Chondrocyte (in vitro differentiated cells): ENCODE results near the gene CFB. TPM values are rescaled to one million over a fixed set of nuclear protein-coding genes. Genes with fewer than 3 reads are reported as not detected.
"Not testable (repeated sequence)": the region's sequence is repeated elsewhere in the genome, so short reads cannot be mapped to it uniquely, and the experiment has no call there.

Experiments used
- DNase-seq: peaks from one replicate; pipeline ENCODE4 v3.0.0; 2021; ENCODE audit warnings: mixed read lengths, low spot score
- H3K27ac Mint-ChIP-seq: one replicate; pipeline ENCODE4 v1.8.0; 2021; ENCODE audit warnings: mild to moderate bottlenecking, moderate library complexity, mixed read lengths; ENCODE audit not compliant: unreplicated experiment
- H3K27me3 Mint-ChIP-seq: 2 replicates; pipeline ENCODE4 v1.8.0; 2021; ENCODE audit warnings: low read depth, mixed read lengths
- H3K36me3 Mint-ChIP-seq: 2 replicates; pipeline ENCODE4 v1.8.0; 2021; ENCODE audit warnings: low read depth, mixed read lengths
- H3K4me1 Mint-ChIP-seq: 2 replicates; pipeline ENCODE4 v1.8.0; 2021; ENCODE audit warnings: low read depth, mild to moderate bottlenecking, mixed read lengths
- H3K4me3 Mint-ChIP-seq: one replicate; pipeline ENCODE4 v1.8.0; 2021; ENCODE audit warnings: mild to moderate bottlenecking, moderate library complexity, mixed read lengths; ENCODE audit not compliant: unreplicated experiment
- H3K9me3 Mint-ChIP-seq: 2 replicates; pipeline ENCODE4 v1.8.0; 2021; ENCODE audit warnings: low read depth, mixed read lengths
- total RNA-seq: library from RNA; stranded (reverse); gene quantifications from 3 replicates; pipeline ENCODE4 v1.2.1, GENCODE V29; 2021
- TF ChIP-seq, protein P1 (sequence below): fragments of 200-600 bp; sonication (generic); IDR thresholded peaks from 2 replicates; pipeline ENCODE4 v1.5.0; 2021; ENCODE audit warnings: antibody characterized with exemption, mild to moderate bottlenecking, moderate library complexity

The CFB gene
- total RNA-seq, 1 donor from 2014 or later, result 3.2 TPM

- H3K36me3 Mint-ChIP-seq, result no peaks in the 10 kb centered on the region
- no peaks in the 10 kb centered on the region for H3K4me1 Mint-ChIP-seq
- H3K4me3 Mint-ChIP-seq, result no peak within 1 kb of the TSS
- TF ChIP-seq, protein P1, sequence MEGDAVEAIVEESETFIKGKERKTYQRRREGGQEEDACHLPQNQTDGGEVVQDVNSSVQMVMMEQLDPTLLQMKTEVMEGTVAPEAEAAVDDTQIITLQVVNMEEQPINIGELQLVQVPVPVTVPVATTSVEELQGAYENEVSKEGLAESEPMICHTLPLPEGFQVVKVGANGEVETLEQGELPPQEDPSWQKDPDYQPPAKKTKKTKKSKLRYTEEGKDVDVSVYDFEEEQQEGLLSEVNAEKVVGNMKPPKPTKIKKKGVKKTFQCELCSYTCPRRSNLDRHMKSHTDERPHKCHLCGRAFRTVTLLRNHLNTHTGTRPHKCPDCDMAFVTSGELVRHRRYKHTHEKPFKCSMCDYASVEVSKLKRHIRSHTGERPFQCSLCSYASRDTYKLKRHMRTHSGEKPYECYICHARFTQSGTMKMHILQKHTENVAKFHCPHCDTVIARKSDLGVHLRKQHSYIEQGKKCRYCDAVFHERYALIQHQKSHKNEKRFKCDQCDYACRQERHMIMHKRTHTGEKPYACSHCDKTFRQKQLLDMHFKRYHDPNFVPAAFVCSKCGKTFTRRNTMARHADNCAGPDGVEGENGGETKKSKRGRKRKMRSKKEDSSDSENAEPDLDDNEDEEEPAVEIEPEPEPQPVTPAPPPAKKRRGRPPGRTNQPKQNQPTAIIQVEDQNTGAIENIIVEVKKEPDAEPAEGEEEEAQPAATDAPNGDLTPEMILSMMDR, result no peak
- DNase-seq, result no peak
- H3K9me3 Mint-ChIP-seq, result no peaks in the 10 kb centered on the region
- H3K27me3 Mint-ChIP-seq, result no peaks in the 10 kb centered on the region
- no peak within 1 kb of the TSS for H3K27ac Mint-ChIP-seq
Measured at GRCh38 chr6:31927242-31927862, 18.5 kb upstream of the CFB start, which contains the start of gene C2. C2 (plus strand) TSS chr6:31927717; CDS start chr6:31927753, 36 bp downstream.

- Mint-ChIP-seq H3K4me3 (no peak overlapping the region), H3K27ac (no peak overlapping the region), H3K27me3 (peaks cover 4% of the 10 kb centered on the region), H3K4me1 (no peaks in the 10 kb centered on the region), H3K36me3 (no peaks in the 10 kb centered on the region), H3K9me3 (no peaks in the 10 kb centered on the region)
- TF ChIP-seq, protein P1, result no peak
- DNase-seq, result no peak
Measured at GRCh38 chr6:31927863-31928671, 17.8 kb upstream of the CFB start.

DNA sequence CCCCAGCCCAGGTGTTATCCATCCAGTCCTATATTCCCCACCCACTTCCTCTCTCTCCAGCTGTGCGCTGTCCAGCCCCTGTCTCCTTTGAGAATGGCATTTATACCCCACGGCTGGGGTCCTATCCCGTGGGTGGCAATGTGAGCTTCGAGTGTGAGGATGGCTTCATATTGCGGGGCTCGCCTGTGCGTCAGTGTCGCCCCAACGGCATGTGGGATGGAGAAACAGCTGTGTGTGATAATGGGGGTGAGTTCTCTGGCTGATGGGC, 17.3 kb upstream of the CFB start:
- no peaks in the 10 kb centered on the region for H3K9me3 Mint-ChIP-seq
- no peak for DNase-seq
- no peak overlapping the region for H3K27ac Mint-ChIP-seq
- H3K4me3 Mint-ChIP-seq, result no peak overlapping the region
- H3K36me3 Mint-ChIP-seq, result no peaks in the 10 kb centered on the region
- H3K27me3 Mint-ChIP-seq, result peaks cover 7% of the 10 kb centered on the region
- TF ChIP-seq, protein P1, result no peak
- H3K4me1 Mint-ChIP-seq, result no peaks in the 10 kb centered on the region

DNA sequence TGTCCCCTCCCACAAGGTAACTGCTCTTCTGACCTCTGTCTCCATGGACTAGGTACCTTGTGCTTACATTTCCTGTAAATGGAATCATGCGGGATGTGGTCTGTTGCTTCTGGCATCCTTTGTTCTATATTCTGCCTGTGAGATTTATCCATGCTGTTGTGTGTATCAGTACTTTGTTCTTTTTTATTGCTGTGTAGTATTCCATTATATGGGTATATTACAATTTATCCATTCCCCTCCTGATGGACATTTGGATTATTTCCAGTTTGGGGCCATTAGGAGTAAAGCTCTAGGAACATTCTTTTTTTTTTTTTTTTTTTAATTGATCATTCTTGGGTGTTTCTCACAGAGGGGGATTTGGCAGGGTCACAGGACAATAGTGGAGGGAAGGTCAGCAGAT, 14.9 kb upstream of the CFB start:
- H3K4me1 Mint-ChIP-seq, result no peaks in the 10 kb centered on the region
- no peak overlapping the region for H3K27ac Mint-ChIP-seq
- H3K4me3 Mint-ChIP-seq, result no peak overlapping the region
- no peaks in the 10 kb centered on the region for H3K36me3 Mint-ChIP-seq
- H3K27me3 Mint-ChIP-seq, result peaks cover 9% of the 10 kb centered on the region
- DNase-seq, result no peak
- TF ChIP-seq, protein P1, result no peak
- no peaks in the 10 kb centered on the region for H3K9me3 Mint-ChIP-seq

- not testable (repeated sequence) for H3K4me3 Mint-ChIP-seq, H3K9me3 Mint-ChIP-seq, H3K27ac Mint-ChIP-seq, DNase-seq, H3K4me1 Mint-ChIP-seq, H3K36me3 Mint-ChIP-seq, H3K27me3 Mint-ChIP-seq
Measured at GRCh38 chr6:31932137-31932536, 13.8 kb upstream of the CFB start.

DNA sequence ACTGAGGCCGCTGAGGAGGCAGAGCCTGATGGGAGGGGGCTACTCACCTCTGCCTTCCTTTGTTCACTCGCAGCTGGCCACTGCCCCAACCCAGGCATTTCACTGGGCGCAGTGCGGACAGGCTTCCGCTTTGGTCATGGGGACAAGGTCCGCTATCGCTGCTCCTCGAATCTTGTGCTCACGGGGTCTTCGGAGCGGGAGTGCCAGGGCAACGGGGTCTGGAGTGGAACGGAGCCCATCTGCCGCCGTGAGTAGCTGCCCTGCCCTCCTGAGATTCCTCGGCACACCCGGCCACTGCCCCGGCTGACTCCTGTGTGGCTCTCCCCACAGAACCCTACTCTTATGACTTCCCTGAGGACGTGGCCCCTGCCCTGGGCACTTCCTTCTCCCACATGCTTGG, 12.4 kb upstream of the CFB start:
- Mint-ChIP-seq H3K27ac (no peak overlapping the region), H3K36me3 (no peaks in the 10 kb centered on the region), H3K9me3 (no peaks in the 10 kb centered on the region), H3K4me3 (no peak overlapping the region), H3K4me1 (no peaks in the 10 kb centered on the region), H3K27me3 (peaks cover 9% of the 10 kb centered on the region)
- DNase-seq, result no peak
- TF ChIP-seq, protein P1, result no peak
